Gastrocnemius medialis (tissue), 4 donors: ENCODE results near the gene TMEM115.

Experiments used
- CTCF ChIP-seq, 5 experiments: fragments of 450-650 bp in 3 of 5; fragments of 200-600 bp in 2 of 5; sonication (generic) in 2 of 5; IDR thresholded peaks in 4 of 5; conservative IDR thresholded peaks in 1 of 5; 1 replicate in 4 of 5; 2 replicates in 1 of 5; pipeline ENCODE4 v1.5.1; 2016 to 2019; ENCODE audit warnings: antibody characterized with exemption in 5 of 5, mild to moderate bottlenecking in 3 of 5, moderate library complexity in 3 of 5
- POLR2A ChIP-seq, 2 donors: fragments of 450-650 bp; IDR thresholded peaks; one replicate each; pipeline ENCODE4 v1.6.1; 2017; ENCODE audit warnings: antibody characterized with exemption in 2 of 2, mild to moderate bottlenecking in 2 of 2, moderate library complexity in 2 of 2

- TF ChIP-seq CTCF (IDR thresholded peaks at IDR 0.05 in 4 of 5, conservative IDR thresholded peaks at IDR 0.05 in 1 of 5) (no peak), POLR2A (IDR thresholded peaks at IDR 0.05) (no peak)
Measured at GRCh38 chr3:50406487-50406886, 47.2 kb upstream of the TMEM115 start.
